HEK293 (cell line): ENCODE measurements around the gene SORL1.

Experiments
- CTCF ChIA-PET: fragments of 350-600 bp; formaldehyde crosslinking; extraction: SDS; loops from one replicate; lab custom pipeline; 2021; ENCODE audit warnings: antibody characterized with exemption; lab: Yijun Ruan, JAX
- POLR2A ChIA-PET: fragments of 300-600 bp; formaldehyde crosslinking; extraction: SDS; loops from one replicate; lab custom pipeline; 2020; ENCODE audit warnings: antibody characterized with exemption, inconsistent platforms; lab: Yijun Ruan, JAX
- H3K27ac ChIP-seq: fragments of 200-500 bp; sonication (Bioruptor generic); 2 replicates; pipeline ENCODE4 v1.5.1; 2014; ENCODE audit warnings: low read depth, low read length, control low read depth, inconsistent platforms; ENCODE audit errors: extremely low read depth
- H3K36me3 ChIP-seq, 2 experiments: fragments of 200-500 bp in 1 of 2; sonication (Bioruptor generic) in 1 of 2; 1 replicate in 1 of 2; 2 replicates in 1 of 2; pipeline ENCODE4 v1.5.1; 2014 to 2017; ENCODE audit warnings: inconsistent platforms in 2 of 2, low read length in 2 of 2; ENCODE audit not compliant: control insufficient read depth in 2 of 2, insufficient read depth in 1 of 2
- H3K4me1 ChIP-seq: fragments of 200-500 bp; sonication (Bioruptor generic); 2 replicates; pipeline ENCODE4 v1.5.1; 2014; ENCODE audit warnings: mild to moderate bottlenecking, low read length, inconsistent platforms; ENCODE audit not compliant: control insufficient read depth, insufficient read depth
- H3K4me3 ChIP-seq: 2 replicates; pipeline ENCODE4 v1.5.1; 2011; ENCODE audit warnings: low read depth, mild to moderate bottlenecking, control low read depth, low read length, moderate library complexity
- H3K9me3 ChIP-seq: fragments of 200-500 bp; sonication (Bioruptor generic); 2 replicates; pipeline ENCODE4 v1.5.1; 2014; ENCODE audit warnings: low read depth, low read length, inconsistent platforms; ENCODE audit not compliant: control insufficient read depth, insufficient read depth
- GLI4 ChIP-seq: fragments of 450-650 bp; formaldehyde crosslinking; IDR thresholded peaks from 2 replicates; pipeline ENCODE4 v1.5.1; 2016; ENCODE audit warnings: missing biosample characterization, missing genetic modification characterization
- KLF1 ChIP-seq: fragments of 450-650 bp; formaldehyde crosslinking; IDR thresholded peaks from 2 replicates; pipeline ENCODE4 v1.5.1; 2016; ENCODE audit warnings: missing biosample characterization, missing genetic modification characterization
- KLF16 ChIP-seq: fragments of 450-650 bp; formaldehyde crosslinking; IDR thresholded peaks from 2 replicates; pipeline ENCODE4 v1.5.1; 2017; ENCODE audit warnings: missing biosample characterization, missing genetic modification characterization
- OVOL3 ChIP-seq: fragments of 450-650 bp; formaldehyde crosslinking; IDR thresholded peaks from 2 replicates; pipeline ENCODE4 v1.5.1; 2016; ENCODE audit warnings: missing biosample characterization, missing genetic modification characterization
- ZBTB10 ChIP-seq: fragments of 450-650 bp; formaldehyde crosslinking; IDR thresholded peaks from 2 replicates; pipeline ENCODE4 v1.5.1; 2016; ENCODE audit warnings: missing biosample characterization, missing genetic modification characterization
- ZNF114 ChIP-seq: fragments of 450-650 bp; formaldehyde crosslinking; IDR thresholded peaks from 2 replicates; pipeline ENCODE4 v1.5.0; 2017; ENCODE audit warnings: missing biosample characterization, missing genetic modification characterization
- ZNF133 ChIP-seq: fragments of 450-650 bp; formaldehyde crosslinking; IDR thresholded peaks from 2 replicates; pipeline ENCODE4 v1.5.1; 2016; ENCODE audit warnings: missing biosample characterization, missing genetic modification characterization
- ZNF221 ChIP-seq: fragments of 450-650 bp; formaldehyde crosslinking; IDR thresholded peaks from 2 replicates; pipeline ENCODE4 v1.5.1; 2017; ENCODE audit warnings: missing biosample characterization, missing genetic modification characterization, borderline replicate concordance
- ZNF518A ChIP-seq: fragments of 450-650 bp; formaldehyde crosslinking; conservative IDR thresholded peaks from 2 replicates; pipeline ENCODE4 v1.5.1; 2016; ENCODE audit warnings: low read depth, missing biosample characterization, missing genetic modification characterization
- ZNF555 ChIP-seq: fragments of 450-650 bp; formaldehyde crosslinking; conservative IDR thresholded peaks from 2 replicates; pipeline ENCODE4 v1.5.1; 2017; ENCODE audit warnings: missing biosample characterization, mild to moderate bottlenecking, missing genetic modification characterization, inconsistent platforms
- ZNF596 ChIP-seq: fragments of 450-650 bp; IDR thresholded peaks from 2 replicates; pipeline ENCODE4 v1.5.0; 2018; ENCODE audit warnings: missing biosample characterization, mild to moderate bottlenecking, missing genetic modification characterization, moderate library complexity
- ZNF626 ChIP-seq: fragments of 450-650 bp; sonication (Bioruptor Pico); formaldehyde crosslinking; IDR thresholded peaks from 2 replicates; pipeline ENCODE4 v1.5.1; 2018; ENCODE audit warnings: missing biosample characterization, missing genetic modification characterization, inconsistent platforms
- ZNF670 ChIP-seq: fragments of 450-650 bp; formaldehyde crosslinking; IDR thresholded peaks from 2 replicates; pipeline ENCODE4 v1.5.1; 2016; ENCODE audit warnings: missing biosample characterization, missing genetic modification characterization, low read depth
- ZNF76 ChIP-seq: fragments of 450-650 bp; formaldehyde crosslinking; IDR thresholded peaks from 2 replicates; pipeline ENCODE4; 2016; ENCODE audit warnings: low read depth, missing biosample characterization, missing genetic modification characterization, borderline replicate concordance
- ZNF837 ChIP-seq: fragments of 450-650 bp; formaldehyde crosslinking; IDR thresholded peaks from 2 replicates; pipeline ENCODE4 v1.5.1; 2016; ENCODE audit warnings: missing biosample characterization, missing genetic modification characterization
- TF ChIP-seq, protein P1 (sequence below): fragments of 450-650 bp; formaldehyde crosslinking; IDR thresholded peaks from 2 replicates; pipeline ENCODE4 v1.5.1; 2016; ENCODE audit warnings: missing biosample characterization, missing genetic modification characterization
- TF ChIP-seq, protein P2 (sequence below): fragments of 450-650 bp; formaldehyde crosslinking; IDR thresholded peaks from 2 replicates; pipeline ENCODE4 v1.5.1; 2016; ENCODE audit warnings: missing biosample characterization, missing genetic modification characterization

Gene SORL1

GRCh38 chr11:121645001-121645400 lies 192.9 kb downstream of the SORL1 start:
- Histone ChIP-seq H3K36me3 (no peaks in the 10 kb centered on the region), H3K9me3 (no peaks in the 10 kb centered on the region), H3K27ac (no peak overlapping the region), H3K4me1 (peaks cover 3% of the 10 kb centered on the region; the same call in 1 of the 2 replicates), H3K4me3 (no peak overlapping the region)
- CTCF ChIA-PET = interaction anchor here (0.6 to 3.8 kb wide), 2 partner anchors 10 to 269 kb away, joined by 3 to 39 read pairs; no protein-coding TSS in a partner anchor
- TF ChIP-seq ZNF114 (tag by site-specific recombination) = no peak
- no peak for TF ChIP-seq ZNF221 (tag by site-specific recombination)
- TF ChIP-seq, protein P1, sequence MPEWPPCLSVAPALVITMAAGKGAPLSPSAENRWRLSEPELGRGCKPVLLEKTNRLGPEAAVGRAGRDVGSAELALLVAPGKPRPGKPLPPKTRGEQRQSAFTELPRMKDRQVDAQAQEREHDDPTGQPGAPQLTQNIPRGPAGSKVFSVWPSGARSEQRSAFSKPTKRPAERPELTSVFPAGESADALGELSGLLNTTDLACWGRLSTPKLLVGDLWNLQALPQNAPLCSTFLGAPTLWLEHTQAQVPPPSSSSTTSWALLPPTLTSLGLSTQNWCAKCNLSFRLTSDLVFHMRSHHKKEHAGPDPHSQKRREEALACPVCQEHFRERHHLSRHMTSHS = no peak
- no peak for TF ChIP-seq KLF16 (tag by site-specific recombination)
- TF ChIP-seq ZNF133 = no peak
- no peak for TF ChIP-seq OVOL3 (tag by site-specific recombination)
- no peak for TF ChIP-seq ZNF670 (tag by site-specific recombination)
- TF ChIP-seq ZNF76 (tag by site-specific recombination) = no peak
- no peak for TF ChIP-seq ZNF837
- no peak for TF ChIP-seq GLI4 (tag by site-specific recombination)
- TF ChIP-seq ZNF555 (tag by site-specific recombination) = no peak
- no peak for TF ChIP-seq ZNF596 (tag by site-specific recombination)
- no peak for TF ChIP-seq ZBTB10 (tag by site-specific recombination)
- TF ChIP-seq ZNF626 (tag by site-specific recombination) = no peak
- TF ChIP-seq, protein P2, sequence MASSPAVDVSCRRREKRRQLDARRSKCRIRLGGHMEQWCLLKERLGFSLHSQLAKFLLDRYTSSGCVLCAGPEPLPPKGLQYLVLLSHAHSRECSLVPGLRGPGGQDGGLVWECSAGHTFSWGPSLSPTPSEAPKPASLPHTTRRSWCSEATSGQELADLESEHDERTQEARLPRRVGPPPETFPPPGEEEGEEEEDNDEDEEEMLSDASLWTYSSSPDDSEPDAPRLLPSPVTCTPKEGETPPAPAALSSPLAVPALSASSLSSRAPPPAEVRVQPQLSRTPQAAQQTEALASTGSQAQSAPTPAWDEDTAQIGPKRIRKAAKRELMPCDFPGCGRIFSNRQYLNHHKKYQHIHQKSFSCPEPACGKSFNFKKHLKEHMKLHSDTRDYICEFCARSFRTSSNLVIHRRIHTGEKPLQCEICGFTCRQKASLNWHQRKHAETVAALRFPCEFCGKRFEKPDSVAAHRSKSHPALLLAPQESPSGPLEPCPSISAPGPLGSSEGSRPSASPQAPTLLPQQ (tag by site-specific recombination) = no peak
- no peak for TF ChIP-seq ZNF518A (tag by site-specific recombination)
- TF ChIP-seq KLF1 (tag by site-specific recombination) = no peak
- POLR2A ChIA-PET = no interaction called here
